Keratinocyte (primary cell): ENCODE data around the gene CD101. TPM values are rescaled to one million over a fixed set of nuclear protein-coding genes. Genes with fewer than 3 reads are reported as not detected.

ENCODE experiments used
- DNase-seq: peaks from one replicate; pipeline ENCODE4 v3.0.0-alpha.2; 2011; ENCODE audit warnings: low read depth, missing footprints, low spot score
- FAIRE-seq: peaks from 2 replicates; lab custom pipeline; 2011; peaks lifted over from hg19 to GRCh38; lab: Jason Lieb, UNC
- H2AFZ ChIP-seq: 2 replicates; pipeline ENCODE4 v1.6.0; 2012; ENCODE audit warnings: low read length, control low read depth, inconsistent platforms; ENCODE audit not compliant: control insufficient read depth
- H3K27ac ChIP-seq: 2 replicates; pipeline ENCODE4 v1.5.1; 2011; ENCODE audit warnings: low read length; ENCODE audit not compliant: control insufficient read depth, insufficient read depth
- H3K27me3 ChIP-seq: 3 replicates; pipeline ENCODE4 v1.6.0; 2011; ENCODE audit warnings: low read length; ENCODE audit not compliant: control insufficient read depth, insufficient read depth; ENCODE audit errors: extremely low read depth
- H3K36me3 ChIP-seq, 2 experiments: 2 replicates in 1 of 2; 3 replicates in 1 of 2; pipeline ENCODE4 v1.5.1; 2011; ENCODE audit warnings: low read length in 2 of 2, mild to moderate bottlenecking in 1 of 2; ENCODE audit not compliant: control insufficient read depth in 2 of 2, insufficient read depth in 2 of 2; ENCODE audit errors: extremely low read depth in 1 of 2
- H3K4me1 ChIP-seq: 3 replicates; pipeline ENCODE4 v1.5.1; 2011; ENCODE audit warnings: low read length; ENCODE audit not compliant: control insufficient read depth, insufficient read depth; ENCODE audit errors: extremely low read depth
- H3K4me2 ChIP-seq: 3 replicates; pipeline ENCODE4 v1.6.0; 2011; ENCODE audit warnings: low read depth, low read length; ENCODE audit not compliant: control insufficient read depth, insufficient read depth; ENCODE audit errors: extremely low read depth
- H3K4me3 ChIP-seq, 3 experiments: fragments of 200-600 bp in 1 of 3; sonication (generic) in 1 of 3; 2 replicates in 2 of 3; 3 replicates in 1 of 3; pipeline ENCODE4 v1.5.1; 2011 to 2016; ENCODE audit warnings: low read length in 3 of 3, mild to moderate bottlenecking in 3 of 3, control low read depth in 2 of 3, inconsistent platforms in 1 of 3, low read depth in 1 of 3, mixed read lengths in 1 of 3, mixed run types in 1 of 3, moderate library complexity in 1 of 3; ENCODE audit not compliant: control insufficient read depth in 2 of 3, insufficient read depth in 2 of 3; ENCODE audit errors: extremely low read depth in 1 of 3
- H3K79me2 ChIP-seq: 2 replicates; pipeline ENCODE4 v1.6.0; 2012; ENCODE audit warnings: low read length; ENCODE audit not compliant: control insufficient read depth, insufficient read depth
- H3K9ac ChIP-seq: 3 replicates; pipeline ENCODE4 v1.6.0; 2011; ENCODE audit warnings: low read length; ENCODE audit not compliant: control insufficient read depth, insufficient read depth; ENCODE audit errors: extremely low read depth
- H3K9me1 ChIP-seq: 3 replicates; pipeline ENCODE4 v1.6.0; 2011; ENCODE audit warnings: low read length; ENCODE audit not compliant: control insufficient read depth, insufficient read depth; ENCODE audit errors: extremely low read depth
- H3K9me3 ChIP-seq: 2 replicates; pipeline ENCODE4 v1.5.1; 2012; ENCODE audit warnings: low read depth, low read length; ENCODE audit not compliant: control insufficient read depth
- H4K20me1 ChIP-seq: 3 replicates; pipeline ENCODE4 v1.6.0; 2011; ENCODE audit warnings: low read length; ENCODE audit not compliant: control insufficient read depth, insufficient read depth; ENCODE audit errors: extremely low read depth
- EZH2 ChIP-seq: IDR thresholded peaks from one replicate; pipeline ENCODE4 v1.6.1; 2012; ENCODE audit warnings: inconsistent platforms, mild to moderate bottlenecking, low read length, moderate library complexity
- dilution Hi-C: fragments of 300-500 bp; cut with MboI; formaldehyde crosslinking; loops from one replicate; pipeline ENCODE4 v1.7.0; 2020; ENCODE audit warnings: low sequenced_read_pairs; ENCODE audit not compliant: extremely low pct_ligation_motif_present
- polyA plus RNA-seq, 5 experiments: library from polyadenylated mRNA; depleted of rRNA in 3 of 5; stranded (reverse) in 3 of 5; stranded (forward) in 1 of 5; unstranded in 1 of 5; fragments of >200 nt; gene quantifications; 1 replicate in 1 of 5; 2 replicates in 3 of 5; 3 replicates in 1 of 5; pipeline versions ENCODE4 v1.2.1 to v1.2.3, GENCODE V29; 2011 to 2012; ENCODE audit warnings: missing spikeins in 2 of 5, low read depth in 1 of 5, low replicate concordance in 1 of 5
- TF ChIP-seq, protein P1 (sequence below), 3 experiments: IDR thresholded peaks in 1 of 3; conservative IDR thresholded peaks in 1 of 3; optimal IDR thresholded peaks in 1 of 3; 2 replicates in 2 of 3; 3 replicates in 1 of 3; pipeline versions ENCODE3 to v1.5.1; 2011; ENCODE audit warnings: low read length in 3 of 3, mild to moderate bottlenecking in 3 of 3, moderate library complexity in 2 of 3, control low read depth in 1 of 3, inconsistent platforms in 1 of 3; ENCODE audit not compliant: insufficient read depth in 2 of 3; ENCODE audit errors: extremely low read depth in 1 of 3

The CD101 gene
- polyA plus RNA-seq, 1 donor (not counting 4 experiments of a cell fraction or from before 2014, with no cell fraction given) = 1.8 TPM

DNA sequence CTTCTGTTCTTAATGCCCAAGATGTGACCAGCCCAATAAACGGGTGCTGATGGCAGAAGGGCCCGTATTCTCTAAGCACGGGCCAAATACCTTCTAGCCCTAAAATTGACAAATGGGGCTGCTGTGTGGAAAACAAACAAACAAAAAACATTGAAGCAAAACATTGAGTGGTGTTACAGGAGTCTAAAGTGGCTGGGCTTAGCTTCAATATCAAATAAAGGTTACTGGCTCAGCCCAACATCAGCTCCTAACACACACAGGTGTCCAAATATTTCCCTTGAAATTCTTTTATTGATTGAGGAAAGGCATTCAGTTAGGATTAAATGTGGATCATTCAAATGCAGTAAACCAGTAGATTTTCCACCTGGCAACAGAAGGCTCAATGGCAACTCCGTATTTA, 45.2 kb downstream of the CD101 start:
- no peak for FAIRE-seq
- no peak overlapping the region for H3K4me3 ChIP-seq
- H3K27me3 ChIP-seq = no peaks in the 10 kb centered on the region
- H2AFZ ChIP-seq = no peak overlapping the region
- H3K27ac ChIP-seq = no peak overlapping the region
- no peaks in the 10 kb centered on the region for H3K9me3 ChIP-seq
- no peak overlapping the region for H3K9ac ChIP-seq
- peaks cover 7% of the 10 kb centered on the region for H3K4me1 ChIP-seq
- TF ChIP-seq, protein P1, sequence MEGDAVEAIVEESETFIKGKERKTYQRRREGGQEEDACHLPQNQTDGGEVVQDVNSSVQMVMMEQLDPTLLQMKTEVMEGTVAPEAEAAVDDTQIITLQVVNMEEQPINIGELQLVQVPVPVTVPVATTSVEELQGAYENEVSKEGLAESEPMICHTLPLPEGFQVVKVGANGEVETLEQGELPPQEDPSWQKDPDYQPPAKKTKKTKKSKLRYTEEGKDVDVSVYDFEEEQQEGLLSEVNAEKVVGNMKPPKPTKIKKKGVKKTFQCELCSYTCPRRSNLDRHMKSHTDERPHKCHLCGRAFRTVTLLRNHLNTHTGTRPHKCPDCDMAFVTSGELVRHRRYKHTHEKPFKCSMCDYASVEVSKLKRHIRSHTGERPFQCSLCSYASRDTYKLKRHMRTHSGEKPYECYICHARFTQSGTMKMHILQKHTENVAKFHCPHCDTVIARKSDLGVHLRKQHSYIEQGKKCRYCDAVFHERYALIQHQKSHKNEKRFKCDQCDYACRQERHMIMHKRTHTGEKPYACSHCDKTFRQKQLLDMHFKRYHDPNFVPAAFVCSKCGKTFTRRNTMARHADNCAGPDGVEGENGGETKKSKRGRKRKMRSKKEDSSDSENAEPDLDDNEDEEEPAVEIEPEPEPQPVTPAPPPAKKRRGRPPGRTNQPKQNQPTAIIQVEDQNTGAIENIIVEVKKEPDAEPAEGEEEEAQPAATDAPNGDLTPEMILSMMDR (optimal IDR thresholded peaks at IDR 0.05 in 1 of 3, IDR thresholded peaks at IDR 0.05 in 1 of 3, conservative IDR thresholded peaks at IDR 0.05 in 1 of 3; ENCODE audit: extremely low read depth in 1 of 3, insufficient read depth in 2 of 3, low read length in 3 of 3) = no peak
- no peak for TF ChIP-seq EZH2
- no peaks in the 10 kb centered on the region for H3K9me1 ChIP-seq
- H3K4me2 ChIP-seq = no peak overlapping the region
- no peaks in the 10 kb centered on the region for H3K79me2 ChIP-seq
- no peaks in the 10 kb centered on the region for H4K20me1 ChIP-seq
- H3K36me3 ChIP-seq = no peaks in the 10 kb centered on the region
- dilution Hi-C loops = no loop called here
- no peak for DNase-seq

- Histone ChIP-seq H3K4me1 (peaks cover 12% of the 10 kb centered on the region), H3K36me3 (no peaks in the 10 kb centered on the region), H3K9me1 (no peaks in the 10 kb centered on the region), H4K20me1 (no peaks in the 10 kb centered on the region), H3K9ac (no peak overlapping the region), H2AFZ (no peak overlapping the region), H3K4me2 (no peak overlapping the region), H3K27me3 (no peaks in the 10 kb centered on the region), H3K79me2 (no peaks in the 10 kb centered on the region), H3K4me3 (no peak overlapping the region), H3K9me3 (no peaks in the 10 kb centered on the region), H3K27ac (no peak overlapping the region)
- DNase-seq (no peak), FAIRE-seq (no peak)
- TF ChIP-seq, protein P1 (optimal IDR thresholded peaks at IDR 0.05 in 1 of 3, IDR thresholded peaks at IDR 0.05 in 1 of 3, conservative IDR thresholded peaks at IDR 0.05 in 1 of 3; ENCODE audit: extremely low read depth in 1 of 3, insufficient read depth in 2 of 3, low read length in 3 of 3) = no peak
- TF ChIP-seq EZH2 = no peak
- dilution Hi-C loops = no loop called here
Measured at GRCh38 chr1:117047271-117047670, 45.7 kb downstream of the CD101 start.
